Neural progenitor cell (in vitro differentiated cells): ENCODE measurements around the gene PRMT9.

Source experiments
- CTCF ChIP-seq: fragments of 200-600 bp; sonication (generic); IDR thresholded peaks from 2 replicates; pipeline ENCODE4 v1.5.1; 2017; ENCODE audit warnings: antibody characterized with exemption, mild to moderate bottlenecking
- EZH2 ChIP-seq: fragments of 200-600 bp; sonication (generic); IDR thresholded peaks from 2 replicates; pipeline ENCODE4 v1.6.1; 2017; ENCODE audit warnings: antibody characterized with exemption, mild to moderate bottlenecking, moderate library complexity

GRCh38 chr4:147651563-147651962 lies 32.4 kb downstream of the PRMT9 start:
- TF ChIP-seq EZH2 (no peak), CTCF (no peak)
